ENCODE measurements around the gene GPHN.

- TF ChIP-seq EZH2phosphoT487 (IDR thresholded peaks at IDR 0.05; ENCODE audit: borderline replicate concordance, low read depth) (no peak), POLR2AphosphoS5 (IDR thresholded peaks at IDR 0.05; ENCODE audit: low read depth, low read length) (no peak), SIN3A (IDR thresholded peaks at IDR 0.05; ENCODE audit: borderline replicate concordance, low read depth, low read length) (no peak), NFIC (IDR thresholded peaks at IDR 0.05; ENCODE audit: borderline replicate concordance) (no peak), JUND (IDR thresholded peaks at IDR 0.05) (no peak), PBX3 (IDR thresholded peaks at IDR 0.05) (no peak), TAF1 (IDR thresholded peaks at IDR 0.05; ENCODE audit: borderline replicate concordance, low read depth, low read length) (no peak), YY1 (IDR thresholded peaks at IDR 0.05; ENCODE audit: low read depth) (no peak), RAD21 (IDR thresholded peaks at IDR 0.05; ENCODE audit: low read length) (no peak), RCOR1 (IDR thresholded peaks at IDR 0.05; ENCODE audit: low read length) (no peak)
- TF ChIP-seq, protein P1, sequence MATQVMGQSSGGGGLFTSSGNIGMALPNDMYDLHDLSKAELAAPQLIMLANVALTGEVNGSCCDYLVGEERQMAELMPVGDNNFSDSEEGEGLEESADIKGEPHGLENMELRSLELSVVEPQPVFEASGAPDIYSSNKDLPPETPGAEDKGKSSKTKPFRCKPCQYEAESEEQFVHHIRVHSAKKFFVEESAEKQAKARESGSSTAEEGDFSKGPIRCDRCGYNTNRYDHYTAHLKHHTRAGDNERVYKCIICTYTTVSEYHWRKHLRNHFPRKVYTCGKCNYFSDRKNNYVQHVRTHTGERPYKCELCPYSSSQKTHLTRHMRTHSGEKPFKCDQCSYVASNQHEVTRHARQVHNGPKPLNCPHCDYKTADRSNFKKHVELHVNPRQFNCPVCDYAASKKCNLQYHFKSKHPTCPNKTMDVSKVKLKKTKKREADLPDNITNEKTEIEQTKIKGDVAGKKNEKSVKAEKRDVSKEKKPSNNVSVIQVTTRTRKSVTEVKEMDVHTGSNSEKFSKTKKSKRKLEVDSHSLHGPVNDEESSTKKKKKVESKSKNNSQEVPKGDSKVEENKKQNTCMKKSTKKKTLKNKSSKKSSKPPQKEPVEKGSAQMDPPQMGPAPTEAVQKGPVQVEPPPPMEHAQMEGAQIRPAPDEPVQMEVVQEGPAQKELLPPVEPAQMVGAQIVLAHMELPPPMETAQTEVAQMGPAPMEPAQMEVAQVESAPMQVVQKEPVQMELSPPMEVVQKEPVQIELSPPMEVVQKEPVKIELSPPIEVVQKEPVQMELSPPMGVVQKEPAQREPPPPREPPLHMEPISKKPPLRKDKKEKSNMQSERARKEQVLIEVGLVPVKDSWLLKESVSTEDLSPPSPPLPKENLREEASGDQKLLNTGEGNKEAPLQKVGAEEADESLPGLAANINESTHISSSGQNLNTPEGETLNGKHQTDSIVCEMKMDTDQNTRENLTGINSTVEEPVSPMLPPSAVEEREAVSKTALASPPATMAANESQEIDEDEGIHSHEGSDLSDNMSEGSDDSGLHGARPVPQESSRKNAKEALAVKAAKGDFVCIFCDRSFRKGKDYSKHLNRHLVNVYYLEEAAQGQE (IDR thresholded peaks at IDR 0.05; ENCODE audit: low read depth, low read length): no peak
- TF ChIP-seq, protein P2, sequence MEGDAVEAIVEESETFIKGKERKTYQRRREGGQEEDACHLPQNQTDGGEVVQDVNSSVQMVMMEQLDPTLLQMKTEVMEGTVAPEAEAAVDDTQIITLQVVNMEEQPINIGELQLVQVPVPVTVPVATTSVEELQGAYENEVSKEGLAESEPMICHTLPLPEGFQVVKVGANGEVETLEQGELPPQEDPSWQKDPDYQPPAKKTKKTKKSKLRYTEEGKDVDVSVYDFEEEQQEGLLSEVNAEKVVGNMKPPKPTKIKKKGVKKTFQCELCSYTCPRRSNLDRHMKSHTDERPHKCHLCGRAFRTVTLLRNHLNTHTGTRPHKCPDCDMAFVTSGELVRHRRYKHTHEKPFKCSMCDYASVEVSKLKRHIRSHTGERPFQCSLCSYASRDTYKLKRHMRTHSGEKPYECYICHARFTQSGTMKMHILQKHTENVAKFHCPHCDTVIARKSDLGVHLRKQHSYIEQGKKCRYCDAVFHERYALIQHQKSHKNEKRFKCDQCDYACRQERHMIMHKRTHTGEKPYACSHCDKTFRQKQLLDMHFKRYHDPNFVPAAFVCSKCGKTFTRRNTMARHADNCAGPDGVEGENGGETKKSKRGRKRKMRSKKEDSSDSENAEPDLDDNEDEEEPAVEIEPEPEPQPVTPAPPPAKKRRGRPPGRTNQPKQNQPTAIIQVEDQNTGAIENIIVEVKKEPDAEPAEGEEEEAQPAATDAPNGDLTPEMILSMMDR (IDR thresholded peaks at IDR 0.05): no peak
- TF ChIP-seq, protein P3, sequence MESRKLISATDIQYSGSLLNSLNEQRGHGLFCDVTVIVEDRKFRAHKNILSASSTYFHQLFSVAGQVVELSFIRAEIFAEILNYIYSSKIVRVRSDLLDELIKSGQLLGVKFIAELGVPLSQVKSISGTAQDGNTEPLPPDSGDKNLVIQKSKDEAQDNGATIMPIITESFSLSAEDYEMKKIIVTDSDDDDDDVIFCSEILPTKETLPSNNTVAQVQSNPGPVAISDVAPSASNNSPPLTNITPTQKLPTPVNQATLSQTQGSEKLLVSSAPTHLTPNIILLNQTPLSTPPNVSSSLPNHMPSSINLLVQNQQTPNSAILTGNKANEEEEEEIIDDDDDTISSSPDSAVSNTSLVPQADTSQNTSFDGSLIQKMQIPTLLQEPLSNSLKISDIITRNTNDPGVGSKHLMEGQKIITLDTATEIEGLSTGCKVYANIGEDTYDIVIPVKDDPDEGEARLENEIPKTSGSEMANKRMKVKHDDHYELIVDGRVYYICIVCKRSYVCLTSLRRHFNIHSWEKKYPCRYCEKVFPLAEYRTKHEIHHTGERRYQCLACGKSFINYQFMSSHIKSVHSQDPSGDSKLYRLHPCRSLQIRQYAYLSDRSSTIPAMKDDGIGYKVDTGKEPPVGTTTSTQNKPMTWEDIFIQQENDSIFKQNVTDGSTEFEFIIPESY (IDR thresholded peaks at IDR 0.05; ENCODE audit: borderline replicate concordance, low read depth): no peak
- TF ChIP-seq, protein P4, sequence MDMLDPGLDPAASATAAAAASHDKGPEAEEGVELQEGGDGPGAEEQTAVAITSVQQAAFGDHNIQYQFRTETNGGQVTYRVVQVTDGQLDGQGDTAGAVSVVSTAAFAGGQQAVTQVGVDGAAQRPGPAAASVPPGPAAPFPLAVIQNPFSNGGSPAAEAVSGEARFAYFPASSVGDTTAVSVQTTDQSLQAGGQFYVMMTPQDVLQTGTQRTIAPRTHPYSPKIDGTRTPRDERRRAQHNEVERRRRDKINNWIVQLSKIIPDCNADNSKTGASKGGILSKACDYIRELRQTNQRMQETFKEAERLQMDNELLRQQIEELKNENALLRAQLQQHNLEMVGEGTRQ (IDR thresholded peaks at IDR 0.05; ENCODE audit: borderline replicate concordance, low read depth, low read length): no peak
Observed at GRCh38 chr14:66641861-66642635, 134.1 kb downstream of the GPHN start.

Data from SK-N-SH (cell line).